CD4-positive, CD25-positive, alpha-beta regulatory T cell (primary cell): ENCODE data around the gene C7orf57. TPM values are rescaled to one million over a fixed set of nuclear protein-coding genes. Genes with fewer than 3 reads are reported as not detected.
"Not testable (repeated sequence)": the region's sequence is repeated elsewhere in the genome, so short reads cannot be mapped to it uniquely, and the experiment has no call there.

ENCODE experiments used
- ATAC-seq, 2 donors: fragments of 150-1000 bp; cut with Tn5 transposase; one replicate each; pipeline ENCODE4 v1.10.0; 2021; ENCODE audit warnings: low read depth in 2 of 2, moderate number of reproducible peaks in 2 of 2, moderate library complexity in 1 of 2
- DNase-seq, 3 donors: peaks; one replicate each; pipeline versions ENCODE4 v3.0.0 to v3.0.0-alpha.2; 2012 to 2022; ENCODE audit warnings: mixed read lengths in 1 of 3
- H3K27ac ChIP-seq: one replicate; pipeline ENCODE4 v1.7.0; 2013; ENCODE audit warnings: mild to moderate bottlenecking, low read length; ENCODE audit not compliant: insufficient read depth, poor library complexity, severe bottlenecking
- H3K27me3 ChIP-seq: one replicate; pipeline ENCODE4 v1.7.0; 2013; ENCODE audit warnings: low read length; ENCODE audit not compliant: control insufficient read depth, insufficient read depth
- H3K36me3 ChIP-seq: one replicate; pipeline ENCODE4 v1.7.0; 2013; ENCODE audit warnings: mild to moderate bottlenecking, low read length, moderate library complexity; ENCODE audit not compliant: control insufficient read depth, insufficient read depth
- H3K4me1 ChIP-seq: 2 replicates; pipeline ENCODE4 v1.7.0; 2013; ENCODE audit warnings: mild to moderate bottlenecking, low read length; ENCODE audit not compliant: insufficient read depth, control insufficient read depth, poor library complexity, severe bottlenecking
- H3K4me3 ChIP-seq: one replicate; pipeline ENCODE4 v1.7.0; 2013; ENCODE audit warnings: low read depth, mild to moderate bottlenecking, low read length, moderate library complexity
- H3K9me3 ChIP-seq, 2 experiments: 1 replicate in 1 of 2; 2 replicates in 1 of 2; pipeline ENCODE4 v1.7.0; 2013; ENCODE audit warnings: low read length in 2 of 2, mild to moderate bottlenecking in 1 of 2, moderate library complexity in 1 of 2; ENCODE audit not compliant: control insufficient read depth in 2 of 2
- H3K27ac Mint-ChIP-seq, 3 donors: one replicate each; pipeline ENCODE4 v1.8.0; 2020 to 2022; ENCODE audit warnings: mild to moderate bottlenecking in 3 of 3, mixed read lengths in 3 of 3, moderate library complexity in 2 of 3
- H3K27me3 Mint-ChIP-seq: one replicate; pipeline ENCODE4 v1.8.0; 2022; ENCODE audit warnings: mild to moderate bottlenecking, mixed read lengths
- H3K36me3 Mint-ChIP-seq: one replicate; pipeline ENCODE4 v1.8.0; 2020; ENCODE audit warnings: mixed read lengths
- H3K4me1 Mint-ChIP-seq, 4 donors: one replicate each; pipeline ENCODE4 v1.8.0; 2020 to 2022; ENCODE audit warnings: mixed read lengths in 4 of 4, mild to moderate bottlenecking in 1 of 4
- H3K4me3 Mint-ChIP-seq, 4 donors: one replicate each; pipeline ENCODE4 v1.8.0; 2020 to 2022; ENCODE audit warnings: mild to moderate bottlenecking in 4 of 4, mixed read lengths in 4 of 4, moderate library complexity in 3 of 4
- H3K9me3 Mint-ChIP-seq, 7 donors: one replicate each; pipeline ENCODE4 v1.8.0; 2020 to 2022; ENCODE audit warnings: mixed read lengths in 7 of 7, mild to moderate bottlenecking in 3 of 7, moderate library complexity in 2 of 7
- polyA plus RNA-seq, 4 donors: library from polyadenylated mRNA; unstranded; fragments of 300-500 nt; fragmentation: Illumina TruSeq; gene quantifications; one replicate each; pipeline ENCODE4 v1.2.3, GENCODE V29; 2021
- total RNA-seq: library from RNA; stranded (reverse); gene quantifications from one replicate; pipeline ENCODE4 v1.2.3, GENCODE V29; 2022

Gene C7orf57
- not detected for total RNA-seq
- polyA plus RNA-seq = not detected

GRCh38 chr7:48035301-48035966, at the start of gene C7orf57:
TSS of gene C7orf57 (plus strand) at chr7:48035543. CDS start at chr7:48036309, 766 bp downstream.
- DNase-seq (peak; percentile 85 to 88 (median 86)), ATAC-seq (peak; percentile 91 to 97)
- Mint-ChIP-seq H3K4me3 (peak within 1 kb of the TSS; percentile 75 to 93 (median 90)), H3K36me3 (no peaks in the 10 kb centered on the region), H3K27me3 (peaks cover 66% of the 10 kb centered on the region), H3K9me3 (peaks cover 0 to 5% (median 0%) of the 10 kb centered on the region in 7 donors), H3K4me1 (peaks cover 0 to 17% (median 6%) of the 10 kb centered on the region in 4 donors), H3K27ac (peak within 1 kb of the TSS; percentile 47 to 76 (median 63))
- peak within 1 kb of the TSS; percentile 46 for H3K4me3 ChIP-seq
- H3K4me1 ChIP-seq = peaks cover 13% of the 10 kb centered on the region
- H3K9me3 ChIP-seq = no peaks in the 10 kb centered on the region
- H3K36me3 ChIP-seq = no peaks in the 10 kb centered on the region
- no peak within 1 kb of the TSS for H3K27ac ChIP-seq
- H3K27me3 ChIP-seq = peaks cover 13% of the 10 kb centered on the region

- H3K9me3 ChIP-seq = no peaks in the 10 kb centered on the region
- Mint-ChIP-seq H3K9me3 (peaks cover 0 to 1% (median 0%) of the 10 kb centered on the region in 7 donors), H3K4me3 (peak overlapping the region in 1 of 4 donors; percentile 66), H3K27ac (no peak overlapping the region), H3K36me3 (no peaks in the 10 kb centered on the region), H3K4me1 (peaks cover 8 to 21% (median 17%) of the 10 kb centered on the region in 4 donors), H3K27me3 (peaks cover 16% of the 10 kb centered on the region)
- DNase-seq (no peak), ATAC-seq (no peak)
- H3K4me1 ChIP-seq = peaks cover 13% of the 10 kb centered on the region
- H3K27ac ChIP-seq = no peak overlapping the region
- no peak overlapping the region for H3K4me3 ChIP-seq
- H3K27me3 ChIP-seq = peaks cover 2% of the 10 kb centered on the region
- H3K36me3 ChIP-seq = no peaks in the 10 kb centered on the region
Measured at GRCh38 chr7:47988496-47989386, 46.6 kb upstream of the C7orf57 start.

- peak overlapping the region in 1 of 3 donors; percentile 21 for H3K27ac Mint-ChIP-seq
- peak overlapping the region in 1 of 4 donors; percentile 47 for H3K4me3 Mint-ChIP-seq
Measured at GRCh38 chr7:47989607-47990400, 45.5 kb upstream of the C7orf57 start.

GRCh38 chr7:47990592-47990991, 44.8 kb upstream of the C7orf57 start:
- Mint-ChIP-seq H3K36me3 (peaks cover 3% of the 10 kb centered on the region), H3K27me3 (peaks cover 12% of the 10 kb centered on the region), H3K4me3 (peak overlapping the region in 1 of 4 donors; percentile 34), H3K9me3 (peaks cover 0 to 5% (median 0%) of the 10 kb centered on the region in 7 donors), H3K4me1 (peaks cover 9 to 21% (median 17%) of the 10 kb centered on the region in 4 donors), H3K27ac (no peak overlapping the region)
- H3K9me3 ChIP-seq = no peaks in the 10 kb centered on the region
- peaks cover 13% of the 10 kb centered on the region for H3K4me1 ChIP-seq
- ATAC-seq (no peak), DNase-seq (no peak)
- H3K4me3 ChIP-seq = no peak overlapping the region
- H3K36me3 ChIP-seq = no peaks in the 10 kb centered on the region
- H3K27me3 ChIP-seq = peaks cover 2% of the 10 kb centered on the region
- no peak overlapping the region for H3K27ac ChIP-seq

More at GRCh38 chr7:47989607-47990400, 45.5 kb upstream of the C7orf57 start:
- not testable (repeated sequence) for H3K27me3 ChIP-seq, H3K36me3 ChIP-seq, H3K36me3 Mint-ChIP-seq, H3K27ac ChIP-seq, DNase-seq, H3K9me3 ChIP-seq, ATAC-seq, H3K9me3 Mint-ChIP-seq, H3K4me3 ChIP-seq
- peaks cover 13% of the 10 kb centered on the region for H3K4me1 ChIP-seq
- Mint-ChIP-seq H3K4me1 (peaks cover 9 to 21% (median 17%) of the 10 kb centered on the region in 4 donors), H3K27me3 (peaks cover 12% of the 10 kb centered on the region)

DNA sequence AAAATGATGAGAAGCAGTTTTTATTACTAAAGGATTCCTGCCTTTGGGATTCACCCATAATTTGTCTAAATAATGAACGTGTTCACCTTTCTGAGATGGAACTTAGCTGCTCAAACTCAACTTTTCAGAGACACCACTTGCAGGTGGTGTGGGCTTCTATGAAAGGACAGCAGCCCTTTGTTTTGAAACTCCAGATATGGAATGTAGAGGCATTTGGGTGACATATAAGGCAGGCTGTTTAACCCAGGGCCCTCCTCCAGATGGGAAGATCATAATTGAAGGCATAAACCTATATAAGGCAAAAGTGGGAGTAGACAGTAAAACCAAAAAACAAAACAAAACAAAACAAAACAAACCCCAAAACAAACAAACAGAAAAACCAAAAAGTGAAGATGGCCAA, 44.1 kb upstream of the C7orf57 start:
- peak overlapping the region; percentile 62 for H3K27ac ChIP-seq
- peak overlapping the region; percentile 79 to 96 (median 94) for H3K4me3 Mint-ChIP-seq
- H3K9me3 Mint-ChIP-seq = peaks cover 0 to 5% (median 0%) of the 10 kb centered on the region in 7 donors
- peaks cover 2% of the 10 kb centered on the region for H3K27me3 ChIP-seq
- H3K9me3 ChIP-seq = no peaks in the 10 kb centered on the region
- DNase-seq (no peak), ATAC-seq (no peak)
- peaks cover 13% of the 10 kb centered on the region for H3K4me1 ChIP-seq
- H3K27ac Mint-ChIP-seq = peak overlapping the region; percentile 85 to 98 (median 88)
- H3K36me3 ChIP-seq = no peaks in the 10 kb centered on the region
- peaks cover 6% of the 10 kb centered on the region for H3K27me3 Mint-ChIP-seq
- peaks cover 3% of the 10 kb centered on the region for H3K36me3 Mint-ChIP-seq
- peaks cover 9 to 21% (median 17%) of the 10 kb centered on the region in 4 donors for H3K4me1 Mint-ChIP-seq
- peak overlapping the region; percentile 73 for H3K4me3 ChIP-seq

DNA sequence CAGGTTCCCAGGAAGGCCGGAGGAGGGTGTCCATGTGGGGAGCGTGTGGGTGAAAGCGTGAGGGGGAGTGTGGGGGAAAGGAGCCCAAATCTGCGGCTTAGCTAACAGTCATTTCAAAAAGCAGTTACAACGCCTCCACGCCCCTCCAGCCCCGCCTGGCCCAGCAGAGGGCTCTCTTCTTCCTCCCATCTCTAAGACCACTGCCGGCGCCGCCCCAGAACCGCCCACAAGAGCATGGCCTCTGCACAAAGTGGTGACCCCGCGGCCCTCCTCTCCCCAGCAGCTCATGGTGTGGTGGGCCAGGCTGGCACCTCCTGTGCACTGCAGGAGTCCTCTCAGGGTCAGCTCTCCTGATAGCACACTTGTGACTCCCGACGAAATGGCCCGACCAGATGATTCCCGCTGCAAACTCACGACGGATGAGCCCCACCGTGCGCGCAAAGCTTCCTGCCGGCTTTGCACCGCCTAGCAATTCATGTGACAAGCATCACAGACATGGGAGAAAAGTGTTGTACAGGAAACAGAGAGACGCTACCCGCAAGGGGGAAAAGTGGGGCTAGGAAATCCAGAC, 43.5 kb upstream of the C7orf57 start:
- H3K27ac Mint-ChIP-seq = peak overlapping the region; percentile 85 to 98 (median 88)
- peaks cover 0 to 5% (median 0%) of the 10 kb centered on the region in 7 donors for H3K9me3 Mint-ChIP-seq
- peak overlapping the region; percentile 79 to 96 (median 94) for H3K4me3 Mint-ChIP-seq

More for the DNA sequence above, 43.5 kb upstream of the C7orf57 start:
- peak; percentile 70 to 94 (median 83) for DNase-seq
- Histone ChIP-seq H3K27me3 (peaks cover 2% of the 10 kb centered on the region), H3K27ac (peak overlapping the region; percentile 62), H3K4me1 (peaks cover 13% of the 10 kb centered on the region), H3K36me3 (no peaks in the 10 kb centered on the region), H3K4me3 (peak overlapping the region; percentile 73), H3K9me3 (no peaks in the 10 kb centered on the region)
- Mint-ChIP-seq H3K27me3 (peaks cover 5% of the 10 kb centered on the region), H3K4me1 (peaks cover 9 to 21% (median 17%) of the 10 kb centered on the region in 4 donors), H3K36me3 (peaks cover 3% of the 10 kb centered on the region)
- ATAC-seq = peak; percentile 98 to 99
